MM.1S (cell line): Measurements from ENCODE around the gene MBTPS1.

ENCODE experiments used
- DNase-seq: peaks from one replicate; pipeline ENCODE4 v3.0.0-alpha.2; 2015
- H2AFZ ChIP-seq: fragments of 300-600 bp; sonication (generic); 2 replicates; pipeline ENCODE4 v1.6.0; 2016; ENCODE audit warnings: antibody characterized with exemption, low read length
- H3F3A ChIP-seq: fragments of 300-600 bp; sonication (generic); 2 replicates; pipeline ENCODE4 v1.6.1; 2016; ENCODE audit warnings: mild to moderate bottlenecking, antibody characterized with exemption, low read length, moderate library complexity, mixed read lengths; ENCODE audit not compliant: insufficient read depth
- H3K27ac ChIP-seq: fragments of 300-600 bp; sonication (generic); 2 replicates; pipeline ENCODE4 v1.5.1; 2016; ENCODE audit warnings: mild to moderate bottlenecking, low read length
- H3K27me3 ChIP-seq: fragments of 300-600 bp; sonication (generic); replicated peaks from 2 replicates; pipeline ENCODE4 v1.6.0; 2016; ENCODE audit warnings: low read length; ENCODE audit not compliant: insufficient read depth
- H3K36me3 ChIP-seq: fragments of 300-600 bp; sonication (generic); replicated peaks from 2 replicates; pipeline ENCODE4 v1.6.1; 2016; ENCODE audit warnings: mild to moderate bottlenecking, low read length, mixed read lengths; ENCODE audit not compliant: insufficient read depth
- H3K4me1 ChIP-seq: fragments of 300-600 bp; sonication (generic); 2 replicates; pipeline ENCODE4 v1.6.1; 2016; ENCODE audit warnings: low read length, mixed read lengths
- H3K4me2 ChIP-seq: fragments of 300-600 bp; sonication (generic); 2 replicates; pipeline ENCODE4 v1.6.0; 2016; ENCODE audit warnings: low read depth, low read length
- H3K4me3 ChIP-seq: fragments of 300-600 bp; sonication (generic); 2 replicates; pipeline ENCODE4 v1.5.1; 2016; ENCODE audit warnings: low read length, mixed read lengths
- H3K79me2 ChIP-seq: fragments of 300-600 bp; sonication (generic); 2 replicates; pipeline ENCODE4 v1.6.1; 2016; ENCODE audit warnings: mixed run types, low read length, mixed read lengths
- H3K9ac ChIP-seq: fragments of 300-600 bp; sonication (generic); 2 replicates; pipeline ENCODE4 v1.6.1; 2016; ENCODE audit warnings: low read length, mixed read lengths
- H3K9me2 ChIP-seq: fragments of 300-600 bp; sonication (generic); replicated peaks from 2 replicates; pipeline ENCODE4 v1.6.1; 2016; ENCODE audit warnings: mild to moderate bottlenecking, low read length, mixed read lengths; ENCODE audit not compliant: insufficient read depth
- H3K9me3 ChIP-seq: fragments of 300-600 bp; sonication (generic); replicated peaks from 2 replicates; pipeline ENCODE4 v1.6.1; 2016; ENCODE audit warnings: mild to moderate bottlenecking, low read length, mixed read lengths; ENCODE audit not compliant: insufficient read depth
- H4K20me1 ChIP-seq: fragments of 300-600 bp; sonication (generic); 2 replicates; pipeline ENCODE4 v1.6.1; 2016; ENCODE audit warnings: mild to moderate bottlenecking, low read length, moderate library complexity, mixed read lengths; ENCODE audit not compliant: insufficient read depth
- CTCF ChIP-seq: fragments of 300-600 bp; sonication (generic); IDR thresholded peaks from 2 replicates; pipeline ENCODE4 v1.5.1; 2016; ENCODE audit warnings: antibody characterized with exemption, low read length, mixed read lengths
- EZH2 ChIP-seq: fragments of 300-600 bp; sonication (generic); optimal IDR thresholded peaks from 2 replicates; pipeline ENCODE3; 2017; ENCODE audit warnings: low read depth, mild to moderate bottlenecking, antibody characterized with exemption, low read length, mixed read lengths
- EZH2phosphoT487 ChIP-seq: fragments of 300-600 bp; sonication (generic); IDR thresholded peaks from 2 replicates; pipeline ENCODE4 v1.6.1; 2018; ENCODE audit warnings: antibody characterized with exemption, low read length

Gene MBTPS1

GRCh38 chr16:84036131-84036530 lies 80.6 kb downstream of the MBTPS1 start:
- H3K9ac ChIP-seq = no peak overlapping the region
- H3K4me1 ChIP-seq = no peaks in the 10 kb centered on the region
- no peaks in the 10 kb centered on the region for H4K20me1 ChIP-seq
- no peaks in the 10 kb centered on the region for H3K79me2 ChIP-seq
- no peak overlapping the region for H3K27ac ChIP-seq
- no peak for DNase-seq
- H3K9me3 ChIP-seq = no peaks in the 10 kb centered on the region
- H2AFZ ChIP-seq = no peak overlapping the region
- no peaks in the 10 kb centered on the region for H3F3A ChIP-seq
- peaks cover 28% of the 10 kb centered on the region for H3K27me3 ChIP-seq
- no peak for TF ChIP-seq EZH2phosphoT487
- H3K36me3 ChIP-seq = no peaks in the 10 kb centered on the region
- H3K4me3 ChIP-seq = no peak overlapping the region
- H3K4me2 ChIP-seq = no peak overlapping the region
- H3K9me2 ChIP-seq = no peaks in the 10 kb centered on the region

GRCh38 chr16:84034516-84034915 lies 82.2 kb downstream of the MBTPS1 start:
- peaks cover 21% of the 10 kb centered on the region for H3K27me3 ChIP-seq
- no peaks in the 10 kb centered on the region for H3K9me2 ChIP-seq
- H2AFZ ChIP-seq = no peak overlapping the region
- no peak overlapping the region for H3K4me3 ChIP-seq
- no peak for TF ChIP-seq EZH2phosphoT487
- no peak for TF ChIP-seq CTCF
- TF ChIP-seq EZH2 = no peak
- H3K79me2 ChIP-seq = no peaks in the 10 kb centered on the region
- H4K20me1 ChIP-seq = no peaks in the 10 kb centered on the region
- H3K9ac ChIP-seq = no peak overlapping the region
- no peak for DNase-seq
- H3K36me3 ChIP-seq = no peaks in the 10 kb centered on the region
- H3K4me2 ChIP-seq = no peak overlapping the region
- no peaks in the 10 kb centered on the region for H3K4me1 ChIP-seq
- H3K9me3 ChIP-seq = no peaks in the 10 kb centered on the region
- no peaks in the 10 kb centered on the region for H3F3A ChIP-seq
- no peak overlapping the region for H3K27ac ChIP-seq

GRCh38 chr16:84033251-84034195 lies 83.2 kb downstream of the MBTPS1 start:
- H3K9me2 ChIP-seq = no peaks in the 10 kb centered on the region
- H3K79me2 ChIP-seq = no peaks in the 10 kb centered on the region
- H3F3A ChIP-seq = no peaks in the 10 kb centered on the region
- no peaks in the 10 kb centered on the region for H3K4me1 ChIP-seq
- H3K9me3 ChIP-seq = no peaks in the 10 kb centered on the region
- H3K27me3 ChIP-seq = peaks cover 17% of the 10 kb centered on the region
- no peak overlapping the region for H2AFZ ChIP-seq
- no peaks in the 10 kb centered on the region for H3K36me3 ChIP-seq
- no peaks in the 10 kb centered on the region for H4K20me1 ChIP-seq
- DNase-seq = no peak
- no peak overlapping the region for H3K9ac ChIP-seq
- TF ChIP-seq EZH2phosphoT487 (no peak), CTCF (no peak), EZH2 (no peak)
- no peak overlapping the region for H3K27ac ChIP-seq
- no peak overlapping the region for H3K4me3 ChIP-seq
- no peak overlapping the region for H3K4me2 ChIP-seq
